OCI-M2 (cell line): ENCODE measurements around the gene MPZL2.

Experiments used
- DNase-seq: peaks from one replicate; lab custom pipeline; 2025; ENCODE audit not compliant: unreplicated experiment; lab: John Stamatoyannopoulos, UW

The MPZL2 gene

GRCh38 chr11:118243993-118244762, 19.9 kb downstream of the MPZL2 start:
- no peak for DNase-seq

DNA sequence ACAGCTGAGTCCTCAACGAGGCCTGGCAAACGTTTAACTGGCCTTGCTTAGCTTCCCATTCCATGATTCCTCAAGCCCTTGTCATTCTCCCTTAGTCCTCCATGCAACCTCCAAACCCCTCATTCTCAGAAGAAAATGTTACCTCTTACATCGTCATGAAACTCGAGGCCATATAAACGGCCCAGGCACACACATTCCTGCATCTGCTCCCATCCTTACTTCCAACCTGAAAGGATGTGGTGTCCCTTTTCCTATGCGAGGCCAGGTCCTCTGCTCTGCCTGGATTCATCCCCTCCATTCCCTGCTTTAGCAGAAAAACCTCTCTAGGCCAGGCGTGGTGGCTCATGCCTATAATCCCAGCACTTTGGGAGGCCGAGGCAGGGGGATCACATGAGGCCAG, 20.9 kb downstream of the MPZL2 start:
- no peak for DNase-seq

DNA sequence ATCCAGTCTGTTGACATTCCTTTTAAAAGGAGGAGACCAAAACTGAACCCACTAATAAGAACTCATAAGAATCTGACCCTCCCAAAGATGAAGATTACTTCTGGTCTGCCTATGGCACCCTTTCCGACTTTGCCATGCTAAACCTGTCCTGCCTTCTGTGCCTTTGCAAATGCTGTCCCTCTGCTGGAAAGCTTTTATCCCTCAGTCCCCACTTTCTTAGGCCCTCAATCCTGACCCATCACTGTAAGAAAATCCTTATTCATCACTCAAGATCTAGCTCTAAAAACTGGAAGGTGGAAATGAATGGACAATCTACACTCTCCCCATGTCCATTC, 22.4 kb downstream of the MPZL2 start:
- no peak for DNase-seq

DNA sequence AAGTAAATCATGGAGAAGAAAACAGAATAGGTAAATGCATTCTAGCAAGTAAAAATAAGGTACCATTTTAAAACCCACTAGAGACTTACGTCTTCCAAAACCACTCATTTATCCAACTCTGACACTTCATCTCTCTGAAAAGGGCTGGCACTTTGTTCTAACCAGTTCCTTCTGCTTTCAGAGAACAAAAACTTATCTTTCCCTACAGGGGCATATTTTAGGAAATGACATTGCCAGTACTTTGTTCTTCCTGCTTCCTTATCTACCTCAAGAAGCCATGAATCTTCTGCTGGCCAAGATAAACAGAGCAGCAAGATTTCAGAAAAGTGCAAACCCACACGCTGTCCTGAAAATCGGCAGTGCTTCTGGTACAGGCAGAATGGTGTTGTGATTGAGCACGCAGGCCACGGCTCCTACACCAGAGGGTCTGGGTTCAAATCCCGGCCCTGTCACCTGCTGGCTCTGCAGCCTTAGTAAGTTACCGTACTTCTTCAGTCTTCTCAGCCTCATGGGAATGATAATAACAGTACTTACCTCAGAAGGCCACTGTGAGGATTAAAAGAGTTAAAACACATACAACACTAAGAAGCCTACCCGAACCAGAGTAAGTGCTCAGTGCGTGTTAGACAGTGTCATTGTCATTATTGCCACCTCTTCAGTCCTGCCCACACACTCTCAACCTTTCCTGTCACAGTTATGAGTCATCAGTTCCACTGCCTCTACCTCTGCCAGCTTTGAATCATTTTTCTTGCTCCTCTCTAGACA, 22.9 kb downstream of the MPZL2 start:
- DNase-seq: peak; percentile 3

GRCh38 chr11:118239509-118240205, 24.4 kb downstream of the MPZL2 start:
- DNase-seq: no peak

DNA sequence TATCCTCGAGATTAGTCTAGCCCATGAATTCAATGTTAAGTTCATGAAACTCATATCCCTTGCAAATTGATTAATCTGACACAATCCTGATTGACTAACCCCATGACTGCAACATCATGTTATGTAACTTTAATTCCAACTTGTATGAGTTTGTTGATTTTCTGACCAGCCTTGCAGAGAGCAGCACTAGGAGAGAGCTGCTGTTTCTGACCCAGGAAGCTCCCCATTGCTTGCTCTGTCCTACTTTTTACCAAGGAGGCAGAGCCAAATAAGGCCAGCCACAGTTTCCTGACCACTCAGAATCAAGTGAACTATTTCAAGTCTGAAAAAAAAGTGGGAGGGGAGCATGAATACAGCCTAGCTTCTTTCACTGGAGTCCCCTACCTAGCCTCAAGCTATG, 25.2 kb downstream of the MPZL2 start:
- DNase-seq: no peak

- DNase-seq: no peak
Measured at GRCh38 chr11:118238421-118238820, 25.7 kb downstream of the MPZL2 start.

DNA sequence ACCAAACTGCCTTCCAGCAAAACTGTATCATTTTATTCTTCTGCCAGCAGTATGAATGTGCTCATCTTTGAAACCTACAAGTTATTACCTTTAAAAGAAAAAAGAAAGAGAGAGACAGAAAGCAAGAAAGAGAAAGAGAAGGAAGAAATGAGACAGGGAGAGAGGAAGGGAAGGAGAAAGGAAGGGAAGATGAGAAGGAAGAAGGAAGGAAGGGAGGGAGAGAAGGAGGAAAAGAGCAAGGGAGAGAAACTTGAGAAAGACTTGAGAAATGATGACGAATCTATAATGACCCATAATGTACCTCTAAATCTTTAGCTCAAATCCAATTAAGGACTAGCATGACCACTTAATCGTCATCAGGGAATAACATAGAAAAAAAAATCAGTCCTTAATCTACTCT, 27.9 kb downstream of the MPZL2 start:
- DNase-seq: no peak

GRCh38 chr11:118234833-118235232, 29.3 kb downstream of the MPZL2 start:
- no peak for DNase-seq

DNA sequence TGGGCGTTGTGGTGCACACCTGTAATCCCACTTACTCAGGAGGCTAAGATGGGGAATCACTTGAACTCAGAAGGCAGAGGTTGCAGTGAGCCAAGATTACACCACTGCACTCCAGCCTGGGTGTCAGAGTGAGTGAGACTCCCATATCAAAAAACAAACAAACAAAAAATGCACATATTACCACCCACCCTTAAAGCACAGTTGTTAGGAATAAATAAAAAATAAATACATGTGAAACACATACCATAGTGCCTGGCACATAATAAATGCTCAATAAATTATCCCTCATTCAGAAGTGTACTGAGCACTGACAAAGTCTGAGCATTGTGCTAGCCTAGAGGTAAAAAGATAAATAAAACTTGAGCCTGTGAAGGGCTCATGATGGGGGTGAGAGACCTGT, 30.2 kb downstream of the MPZL2 start:
- no peak for DNase-seq

DNA sequence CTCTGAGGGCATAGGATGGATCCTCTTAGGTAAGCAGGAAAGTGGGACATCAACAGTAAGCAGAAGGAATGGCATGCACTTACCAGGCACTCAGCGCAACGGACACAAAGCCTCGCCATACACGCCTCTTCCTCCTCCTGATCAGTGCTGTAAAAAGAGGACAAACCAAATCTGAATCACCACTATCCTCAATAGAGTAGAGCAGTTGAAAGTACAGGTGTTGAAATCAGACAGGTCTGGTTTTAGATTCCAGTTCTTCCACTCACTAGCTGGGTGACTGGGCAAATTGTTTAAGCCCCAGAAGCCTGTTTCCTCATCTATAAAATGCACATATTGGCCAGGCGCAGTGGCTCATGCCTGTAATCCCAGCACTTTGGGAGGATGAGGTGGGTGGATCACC, 30.7 kb downstream of the MPZL2 start:
- no peak for DNase-seq

DNA sequence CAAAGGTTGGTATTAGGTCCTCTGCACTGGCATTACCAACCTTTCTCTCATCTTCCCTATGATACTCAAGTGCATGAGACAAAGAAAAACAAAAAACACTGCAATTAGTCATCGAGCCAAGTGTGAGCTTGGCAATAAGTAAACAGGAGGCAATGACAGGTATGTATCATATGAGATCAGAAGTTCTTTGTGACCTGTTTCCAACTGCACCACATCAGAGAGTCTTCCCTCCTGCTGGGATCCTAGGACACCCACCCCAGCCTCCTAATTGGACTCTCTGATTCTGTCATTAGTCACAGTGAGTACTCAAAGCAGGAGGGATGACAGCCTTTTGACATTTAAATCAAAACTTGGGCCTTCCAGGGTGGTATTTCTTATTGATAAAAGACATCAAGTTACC, 31.4 kb downstream of the MPZL2 start:
- no peak for DNase-seq

GRCh38 chr11:118231461-118231860, 32.6 kb downstream of the MPZL2 start:
- DNase-seq: no peak

DNA sequence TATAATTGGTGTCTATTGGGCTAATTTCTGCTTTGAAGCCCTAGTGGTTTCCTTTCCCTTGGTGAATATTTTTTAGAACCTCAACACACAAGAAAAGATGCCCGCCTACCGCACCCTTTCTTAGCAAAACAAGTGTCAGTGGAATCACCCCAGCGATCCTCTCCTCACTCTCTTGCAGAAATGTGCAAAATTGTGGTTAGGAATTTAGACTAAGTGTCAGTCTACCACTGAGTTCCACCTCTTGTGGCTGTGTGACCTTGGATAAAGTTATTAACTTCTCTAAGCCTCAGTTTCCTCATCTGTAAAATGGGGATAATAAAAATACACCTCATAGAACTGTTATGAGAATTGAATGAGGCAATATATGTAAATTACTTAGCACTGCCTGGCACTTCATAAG, 34.0 kb downstream of the MPZL2 start:
- no peak for DNase-seq

- no peak for DNase-seq
Measured at GRCh38 chr11:118229274-118229847, 34.7 kb downstream of the MPZL2 start.

DNA sequence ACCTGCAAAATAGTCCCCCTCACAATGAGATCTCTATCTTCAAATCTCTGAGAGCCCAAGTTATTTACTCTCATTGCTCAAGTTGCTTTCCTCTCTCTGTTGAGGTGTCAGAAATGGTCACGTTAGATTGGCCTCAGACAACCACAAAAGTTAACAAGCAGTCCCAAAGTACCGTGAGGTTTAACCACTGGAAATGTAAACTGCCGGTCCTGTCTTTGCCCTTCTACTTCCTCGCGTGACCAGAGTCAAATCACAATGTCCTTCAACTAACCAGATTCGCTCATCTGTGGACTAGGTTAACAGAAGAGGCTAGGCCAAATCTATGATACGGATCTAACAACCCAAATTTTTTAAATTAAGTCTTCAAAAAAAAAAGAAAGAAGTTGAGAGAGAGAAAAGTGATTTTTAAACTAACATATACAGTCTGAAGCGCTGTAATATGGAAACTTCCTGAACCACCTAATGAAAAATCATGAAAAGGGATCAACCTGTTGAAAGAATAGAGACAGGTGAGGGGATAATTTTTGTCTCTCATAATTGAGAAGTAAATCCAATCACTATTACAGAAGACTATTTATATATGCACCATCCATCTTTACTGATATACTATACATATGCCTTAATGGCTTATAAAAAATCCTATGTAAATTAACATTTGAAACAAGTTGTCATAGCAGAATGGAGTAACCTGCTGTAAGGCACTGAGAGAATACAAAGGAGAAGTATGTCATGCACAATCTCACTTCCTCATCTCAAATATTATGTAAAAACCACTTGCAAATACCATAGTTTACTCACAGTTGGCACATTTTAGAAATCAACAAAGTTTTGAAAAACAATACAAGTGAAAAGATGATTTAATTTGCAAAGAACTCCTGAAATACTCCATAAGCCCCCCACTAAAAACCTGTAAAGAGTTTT, 36.0 kb downstream of the MPZL2 start:
- no peak for DNase-seq

GRCh38 chr11:118226781-118227180, 37.3 kb downstream of the MPZL2 start:
- no peak for DNase-seq

DNA sequence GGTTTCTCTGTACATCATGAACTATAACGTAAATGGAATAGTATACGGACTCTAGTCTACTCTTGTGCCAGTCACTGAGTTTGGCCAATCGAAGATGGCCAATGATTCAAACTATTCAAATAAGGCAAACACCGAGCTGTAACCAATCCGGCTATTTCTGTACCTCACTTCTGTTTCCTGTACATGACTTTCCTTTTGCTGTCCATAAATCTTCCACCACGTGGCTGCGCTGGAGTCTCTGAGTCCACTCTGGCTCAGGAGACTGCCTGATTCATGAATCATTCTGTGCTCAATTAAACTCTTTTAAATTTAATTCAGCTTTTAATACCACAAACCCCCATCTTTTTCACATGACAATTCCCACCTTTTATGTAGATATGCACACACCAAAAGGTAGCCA, 37.8 kb downstream of the MPZL2 start:
- no peak for DNase-seq

DNA sequence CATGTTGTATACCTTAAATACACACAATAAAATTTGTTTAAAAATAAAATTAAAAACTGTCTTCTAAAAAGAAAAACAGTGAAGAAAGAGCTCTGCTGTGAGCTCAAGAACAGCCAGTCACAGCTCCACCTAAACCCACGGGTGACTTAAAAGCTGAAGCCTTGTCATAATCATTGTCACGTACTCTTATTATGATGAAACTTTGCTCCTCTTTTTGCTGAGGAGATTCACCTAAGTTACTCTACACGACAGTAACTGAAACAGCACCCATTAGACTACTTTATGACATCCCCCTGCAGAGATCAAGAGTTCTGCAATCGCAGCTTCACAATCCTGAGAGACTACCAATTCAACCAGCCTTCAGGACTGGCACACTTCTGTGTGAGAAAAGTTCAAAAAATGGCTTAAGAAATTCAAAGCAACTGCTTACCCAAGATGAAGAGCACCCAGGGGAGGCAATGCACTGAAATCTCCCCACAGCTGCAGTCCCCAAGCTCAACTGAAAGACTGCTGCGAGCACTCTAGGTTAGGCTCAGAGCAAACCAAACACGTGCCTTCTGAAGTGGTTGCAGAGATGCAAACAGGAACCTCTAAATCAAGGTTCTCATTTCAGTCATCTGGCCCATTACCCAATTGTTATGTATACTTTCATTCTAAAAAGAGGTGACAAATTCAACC, 39.4 kb downstream of the MPZL2 start, which contains the start of gene JAML:
Gene JAML, minus strand, starts transcription at position 501 of the 678 bp plus-strand sequence. CDS start 10,145 bp downstream, outside the sequence.
- DNase-seq: no peak

- DNase-seq: no peak
Measured at GRCh38 chr11:118223992-118224391, 40.1 kb downstream of the MPZL2 start.
